ENCODE results near the gene SYNJ2BP.

Gene SYNJ2BP

GRCh38 chr14:70391493-70392391 is 25.1 kb downstream of the SYNJ2BP start:
- no peak for DNase-seq (ENCODE audit: low spot score)

- no peak for DNase-seq (ENCODE audit: low spot score)
Observed at GRCh38 chr14:70382536-70382935, 34.4 kb downstream of the SYNJ2BP start.

GRCh38 chr14:70380824-70381223 is 36.1 kb downstream of the SYNJ2BP start:
- DNase-seq (ENCODE audit: low spot score), result no peak

GRCh38 chr14:70378696-70379095 is 38.2 kb downstream of the SYNJ2BP start:
- DNase-seq (ENCODE audit: low spot score), result no peak

Data from hematopoietic multipotent progenitor cell treated with erythropoietin and hydrocortisone succinate and interleukin-3 and kit ligand, for 15 days (in vitro differentiated cells).